ENCODE results near the gene PRSS1.

PRSS1 gene

GRCh38 chr7:142714375-142714774, 34.9 kb upstream of the PRSS1 start:
- TF ChIP-seq, protein P1, sequence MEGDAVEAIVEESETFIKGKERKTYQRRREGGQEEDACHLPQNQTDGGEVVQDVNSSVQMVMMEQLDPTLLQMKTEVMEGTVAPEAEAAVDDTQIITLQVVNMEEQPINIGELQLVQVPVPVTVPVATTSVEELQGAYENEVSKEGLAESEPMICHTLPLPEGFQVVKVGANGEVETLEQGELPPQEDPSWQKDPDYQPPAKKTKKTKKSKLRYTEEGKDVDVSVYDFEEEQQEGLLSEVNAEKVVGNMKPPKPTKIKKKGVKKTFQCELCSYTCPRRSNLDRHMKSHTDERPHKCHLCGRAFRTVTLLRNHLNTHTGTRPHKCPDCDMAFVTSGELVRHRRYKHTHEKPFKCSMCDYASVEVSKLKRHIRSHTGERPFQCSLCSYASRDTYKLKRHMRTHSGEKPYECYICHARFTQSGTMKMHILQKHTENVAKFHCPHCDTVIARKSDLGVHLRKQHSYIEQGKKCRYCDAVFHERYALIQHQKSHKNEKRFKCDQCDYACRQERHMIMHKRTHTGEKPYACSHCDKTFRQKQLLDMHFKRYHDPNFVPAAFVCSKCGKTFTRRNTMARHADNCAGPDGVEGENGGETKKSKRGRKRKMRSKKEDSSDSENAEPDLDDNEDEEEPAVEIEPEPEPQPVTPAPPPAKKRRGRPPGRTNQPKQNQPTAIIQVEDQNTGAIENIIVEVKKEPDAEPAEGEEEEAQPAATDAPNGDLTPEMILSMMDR (IDR thresholded peaks at IDR 0.05; ENCODE audit: low read depth, low read length): no peak

GRCh38 chr7:142716596-142716995, 32.7 kb upstream of the PRSS1 start:
- DNase-seq (ENCODE audit: extremely low read depth, low read depth): no peak
- TF ChIP-seq, protein P1 (IDR thresholded peaks at IDR 0.05; ENCODE audit: low read depth, low read length): no peak

More at GRCh38 chr7:142714375-142714774, 34.9 kb upstream of the PRSS1 start:
- DNase-seq (ENCODE audit: extremely low read depth, low read depth): no peak

GRCh38 chr7:142717453-142717852, 31.8 kb upstream of the PRSS1 start:
- DNase-seq (ENCODE audit: extremely low read depth, low read depth): no peak
- TF ChIP-seq, protein P1 (IDR thresholded peaks at IDR 0.05; ENCODE audit: low read depth, low read length): no peak

GRCh38 chr7:142718313-142718712, 31.0 kb upstream of the PRSS1 start:
- no peak for DNase-seq (ENCODE audit: extremely low read depth, low read depth)
- TF ChIP-seq, protein P1 (IDR thresholded peaks at IDR 0.05; ENCODE audit: low read depth, low read length): no peak

DNA sequence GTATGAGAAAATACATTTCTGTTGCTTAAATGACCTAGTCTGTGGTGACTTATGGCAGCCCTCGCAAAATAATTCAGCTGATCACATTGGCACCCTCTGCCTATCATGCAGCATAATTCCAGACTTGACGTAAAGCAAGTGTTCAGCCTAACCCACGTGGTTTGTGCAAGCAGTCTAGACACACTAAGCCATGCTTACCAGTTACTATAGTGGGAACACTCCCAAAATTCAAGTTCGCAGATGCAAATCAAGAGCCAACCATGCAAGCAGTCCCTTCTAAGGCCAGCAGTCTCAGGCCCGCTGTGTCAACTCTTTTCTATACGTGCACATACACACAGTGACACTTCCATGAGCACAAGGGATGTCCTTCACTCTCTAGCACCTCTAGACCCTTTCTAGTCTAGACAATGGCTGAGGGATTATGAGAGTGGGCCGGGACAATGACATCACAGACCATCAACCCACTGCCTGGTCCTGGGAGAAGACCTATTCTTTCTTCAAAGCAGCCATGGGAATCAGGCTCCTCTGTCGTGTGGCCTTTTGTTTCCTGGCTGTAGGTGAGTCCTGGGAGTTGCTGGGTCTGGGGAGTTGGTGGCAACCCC, 29.0 kb upstream of the PRSS1 start:
- no peak for DNase-seq (ENCODE audit: extremely low read depth, low read depth)
- TF ChIP-seq, protein P1 (IDR thresholded peaks at IDR 0.05; ENCODE audit: low read depth, low read length): no peak

DNA sequence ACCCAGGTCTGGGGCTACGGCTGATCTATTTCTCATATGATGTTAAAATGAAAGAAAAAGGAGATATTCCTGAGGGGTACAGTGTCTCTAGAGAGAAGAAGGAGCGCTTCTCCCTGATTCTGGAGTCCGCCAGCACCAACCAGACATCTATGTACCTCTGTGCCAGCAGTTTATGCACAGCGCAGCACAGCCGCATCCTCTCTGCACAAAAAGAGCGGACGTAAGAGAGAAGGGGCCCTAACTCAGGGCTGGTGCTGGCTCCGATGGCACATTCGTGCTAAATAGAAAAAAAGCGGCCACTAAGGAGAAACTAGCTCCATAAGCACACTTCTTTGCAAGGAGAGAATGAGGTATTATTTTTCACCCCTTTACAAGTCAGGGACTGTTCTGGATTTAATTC, 28.3 kb upstream of the PRSS1 start:
- DNase-seq (ENCODE audit: extremely low read depth, low read depth): no peak
- TF ChIP-seq, protein P1 (IDR thresholded peaks at IDR 0.05; ENCODE audit: low read depth, low read length): no peak

DNA sequence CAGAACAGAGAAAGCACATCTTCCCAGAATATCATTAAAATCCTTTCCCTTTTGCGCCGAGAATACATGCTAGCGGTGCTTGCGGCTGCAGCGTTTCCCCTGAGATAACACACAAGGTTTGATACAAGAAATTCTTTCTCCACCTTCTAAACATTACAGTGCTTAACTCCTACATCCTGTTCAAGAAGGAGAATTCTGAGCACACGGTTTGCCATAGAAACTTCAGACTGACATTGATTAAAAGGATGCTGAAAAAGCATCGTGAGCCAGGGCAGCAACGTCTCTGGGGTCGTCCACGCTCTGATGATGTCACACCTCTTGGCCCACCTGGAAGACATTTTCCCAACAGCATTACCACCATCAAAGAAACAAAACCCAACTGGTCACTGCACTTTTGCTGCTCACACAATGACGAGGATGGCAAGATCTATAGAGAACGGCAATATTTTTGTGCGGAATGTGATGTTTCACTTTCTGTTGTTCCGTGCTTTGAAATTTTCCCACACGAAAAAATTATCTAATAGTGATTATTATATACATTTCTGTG, 27.0 kb upstream of the PRSS1 start:
- no peak for DNase-seq (ENCODE audit: extremely low read depth, low read depth)
- TF ChIP-seq, protein P1 (IDR thresholded peaks at IDR 0.05; ENCODE audit: low read depth, low read length): no peak

All from AG09319 (cell line).